Naive thymus-derived CD4-positive, alpha-beta T cell (primary cell): Measurements from ENCODE around the gene NOP14. TPM values are rescaled to one million over a fixed set of nuclear protein-coding genes. Genes with fewer than 3 reads are reported as not detected.

Experiments
- ATAC-seq: fragments of 150-1000 bp; cut with Tn5 transposase; 2 replicates; pipeline ENCODE4 v1.10.0; 2021; ENCODE audit warnings: mild to moderate bottlenecking, moderate library complexity
- CTCF ChIA-PET: fragments of 350-600 bp; sonication (Branson Sonifier 250); formaldehyde crosslinking; loops from one replicate; lab custom pipeline; 2021; ENCODE audit warnings: antibody characterized with exemption; lab: Charles Lee
- POLR2A ChIA-PET: fragments of 350-600 bp; sonication (Branson Sonifier 250); formaldehyde crosslinking; loops from one replicate; lab custom pipeline; 2021; ENCODE audit warnings: antibody characterized with exemption, inconsistent platforms; lab: Charles Lee
- DNase-seq, 9 donors: peaks; one replicate each; pipeline versions ENCODE4 v3.0.0 to v3.0.0-alpha.2; 2020 to 2022; ENCODE audit warnings: mixed read lengths in 1 of 9
- H3K27ac ChIP-seq: one replicate; pipeline ENCODE4 v1.7.0; 2013; ENCODE audit warnings: mild to moderate bottlenecking, low read depth, low read length, moderate library complexity
- H3K27me3 ChIP-seq, 2 donors: one replicate each; pipeline ENCODE4 v1.7.0; 2013; ENCODE audit warnings: low read length in 2 of 2, mild to moderate bottlenecking in 2 of 2, moderate library complexity in 2 of 2; ENCODE audit not compliant: control insufficient read depth in 2 of 2, insufficient read depth in 2 of 2
- H3K36me3 ChIP-seq, 3 experiments: 1 replicate in 2 of 3; 2 replicates in 1 of 3; pipeline ENCODE4 v1.7.0; 2013; ENCODE audit warnings: low read length in 3 of 3, mild to moderate bottlenecking in 3 of 3, moderate library complexity in 1 of 3; ENCODE audit not compliant: insufficient read depth in 3 of 3, control insufficient read depth in 2 of 3
- H3K4me1 ChIP-seq, 2 donors: one replicate each; pipeline ENCODE4 v1.7.0; 2013; ENCODE audit warnings: low read length in 2 of 2, mild to moderate bottlenecking in 2 of 2, moderate library complexity in 1 of 2; ENCODE audit not compliant: control insufficient read depth in 2 of 2, insufficient read depth in 2 of 2
- H3K4me3 ChIP-seq: 2 replicates; pipeline ENCODE4 v1.7.0; 2013; ENCODE audit warnings: mild to moderate bottlenecking, low read length
- H3K9me3 ChIP-seq, 3 experiments: 1 replicate in 2 of 3; 2 replicates in 1 of 3; pipeline ENCODE4 v1.7.0; 2013; ENCODE audit warnings: low read length in 3 of 3; ENCODE audit not compliant: control insufficient read depth in 2 of 3
- H3K27ac Mint-ChIP-seq, 9 donors: one replicate each; pipeline ENCODE4 v1.8.0; 2020 to 2022; ENCODE audit warnings: mixed read lengths in 9 of 9, mild to moderate bottlenecking in 8 of 9, moderate library complexity in 5 of 9, inconsistent platforms in 2 of 9
- H3K27me3 Mint-ChIP-seq, 5 donors: one replicate each; pipeline ENCODE4 v1.8.0; 2021 to 2022; ENCODE audit warnings: mixed read lengths in 5 of 5, mild to moderate bottlenecking in 1 of 5
- H3K36me3 Mint-ChIP-seq, 5 donors: one replicate each; pipeline ENCODE4 v1.8.0; 2020 to 2022; ENCODE audit warnings: mixed read lengths in 5 of 5, mild to moderate bottlenecking in 3 of 5, inconsistent platforms in 1 of 5
- H3K4me1 Mint-ChIP-seq, 7 donors: one replicate each; pipeline ENCODE4 v1.8.0; 2020 to 2022; ENCODE audit warnings: mixed read lengths in 7 of 7, mild to moderate bottlenecking in 3 of 7, inconsistent platforms in 1 of 7
- H3K4me3 Mint-ChIP-seq, 10 donors: one replicate each; pipeline ENCODE4 v1.8.0; 2020 to 2022; ENCODE audit warnings: mild to moderate bottlenecking in 10 of 10, mixed read lengths in 10 of 10, moderate library complexity in 6 of 10, inconsistent platforms in 2 of 10
- H3K9me3 Mint-ChIP-seq, 11 donors: one replicate each; pipeline ENCODE4 v1.8.0; 2020 to 2022; ENCODE audit warnings: mixed read lengths in 11 of 11, mild to moderate bottlenecking in 4 of 11, inconsistent platforms in 1 of 11, moderate library complexity in 1 of 11
- intact Hi-C, 2 donors: fragments of 100-400 bp; cut with micrococcal nuclease; formaldehyde crosslinking; loops; one replicate each; pipeline ENCODE4 v1.15.1; 2023
- polyA plus RNA-seq, 2 donors: library from polyadenylated mRNA; unstranded; fragments of 300-500 nt; fragmentation: Illumina TruSeq; gene quantifications; one replicate each; pipeline ENCODE4 v1.2.3, GENCODE V29; 2021
- total RNA-seq, 6 experiments: library from RNA in 5 of 6; stranded (reverse) in 5 of 6; gene quantifications; 1 replicate in 5 of 6; 2 replicates in 1 of 6; pipeline ENCODE4 v1.2.3 and lab custom pipeline; 2021 to 2026

Gene NOP14
- total and polyA plus RNA-seq, 7 experiments from 2014 or later, result 12.6 to 59.8 (median 33.7) TPM

GRCh38 chr4:2944586-2945526 is 18.4 kb downstream of the NOP14 start:
- DNase-seq, result no peak
- H3K36me3 ChIP-seq, result peaks cover 27 to 98% (median 30%) of the 10 kb centered on the region in 3 experiments
- peaks cover 0 to 16% (median under 1%) of the 10 kb centered on the region in 7 donors for H3K4me1 Mint-ChIP-seq
- H3K9me3 ChIP-seq, result no peaks in the 10 kb centered on the region
- no peak overlapping the region for H3K4me3 Mint-ChIP-seq
- no peaks in the 10 kb centered on the region for H3K27me3 Mint-ChIP-seq
- H3K4me3 ChIP-seq, result no peak overlapping the region
- H3K27me3 ChIP-seq, result no peaks in the 10 kb centered on the region
- ATAC-seq, result no peak
- ChIA-PET POLR2A (interaction anchor here (0.7 to 1.3 kb wide), 5 partner anchors 9 to 529 kb away, joined by 3 to 7 read pairs (median 4); partner anchors contain the start of genes GRK4 and NOP14), CTCF (interaction anchor here (0.6 to 1.0 kb wide), 3 partner anchors 9 to 217 kb away, joined by 3 to 5 read pairs (median 3); no protein-coding TSS in a partner anchor)
- peaks cover 12 to 39% (median 21%) of the 10 kb centered on the region in 5 donors for H3K36me3 Mint-ChIP-seq
- no peak overlapping the region for H3K27ac Mint-ChIP-seq
- peaks cover 0 to 1% (median 0%) of the 10 kb centered on the region in 11 donors for H3K9me3 Mint-ChIP-seq
- intact Hi-C loops, result no loop called here
- no peak overlapping the region for H3K27ac ChIP-seq
- H3K4me1 ChIP-seq, result peaks cover 0 to 19% of the 10 kb centered on the region in 2 donors

DNA sequence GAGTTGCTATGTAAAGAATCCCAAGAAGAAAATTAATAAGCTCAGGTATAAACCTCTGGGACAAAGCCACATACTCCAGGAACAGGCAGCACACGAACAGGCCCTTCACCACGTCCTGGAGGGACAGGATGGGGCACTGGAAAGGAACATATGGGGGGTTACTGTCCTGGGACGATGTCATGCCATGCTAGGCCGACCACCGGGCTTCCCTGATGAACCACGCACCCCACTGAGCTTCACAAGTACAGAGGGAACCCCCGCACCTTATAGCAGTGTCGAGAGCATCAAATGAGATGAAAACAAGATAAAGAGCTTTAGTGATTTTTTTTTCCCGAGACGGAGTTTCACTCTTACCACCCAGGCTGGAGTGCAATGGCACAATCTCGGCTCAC is 19.1 kb downstream of the NOP14 start:
- Histone ChIP-seq H3K9me3 (no peaks in the 10 kb centered on the region), H3K27ac (no peak overlapping the region), H3K4me3 (no peak overlapping the region), H3K36me3 (peaks cover 21 to 98% (median 24%) of the 10 kb centered on the region in 3 experiments), H3K27me3 (no peaks in the 10 kb centered on the region), H3K4me1 (peaks cover 0 to 19% of the 10 kb centered on the region in 2 donors)
- Mint-ChIP-seq H3K9me3 (peaks cover 0 to 1% (median 0%) of the 10 kb centered on the region in 11 donors), H3K4me3 (no peak overlapping the region), H3K36me3 (peaks cover 12 to 38% (median 23%) of the 10 kb centered on the region in 5 donors), H3K27me3 (no peaks in the 10 kb centered on the region), H3K4me1 (peaks cover 0 to 16% (median 2%) of the 10 kb centered on the region in 7 donors), H3K27ac (peak overlapping the region in 2 of 9 donors; percentile 28 to 84)
- intact Hi-C loops, result no loop called here
- DNase-seq, result no peak
- ChIA-PET POLR2A (interaction anchor here (0.9 to 1.1 kb wide), 3 partner anchors 8 to 19 kb away, joined by 3 to 4 read pairs (median 4); partner anchors contain the start of genes GRK4 and NOP14), CTCF (interaction anchor here (0.6 kb wide), 1 partner anchor 218 kb away, joined by 3 read pairs; no protein-coding TSS in a partner anchor)
- ATAC-seq, result no peak

- no peak for ATAC-seq
- no peak overlapping the region for H3K27ac ChIP-seq
These were observed 19.7 kb downstream of the NOP14 start for GRCh38 chr4:2943364-2944090.

DNA sequence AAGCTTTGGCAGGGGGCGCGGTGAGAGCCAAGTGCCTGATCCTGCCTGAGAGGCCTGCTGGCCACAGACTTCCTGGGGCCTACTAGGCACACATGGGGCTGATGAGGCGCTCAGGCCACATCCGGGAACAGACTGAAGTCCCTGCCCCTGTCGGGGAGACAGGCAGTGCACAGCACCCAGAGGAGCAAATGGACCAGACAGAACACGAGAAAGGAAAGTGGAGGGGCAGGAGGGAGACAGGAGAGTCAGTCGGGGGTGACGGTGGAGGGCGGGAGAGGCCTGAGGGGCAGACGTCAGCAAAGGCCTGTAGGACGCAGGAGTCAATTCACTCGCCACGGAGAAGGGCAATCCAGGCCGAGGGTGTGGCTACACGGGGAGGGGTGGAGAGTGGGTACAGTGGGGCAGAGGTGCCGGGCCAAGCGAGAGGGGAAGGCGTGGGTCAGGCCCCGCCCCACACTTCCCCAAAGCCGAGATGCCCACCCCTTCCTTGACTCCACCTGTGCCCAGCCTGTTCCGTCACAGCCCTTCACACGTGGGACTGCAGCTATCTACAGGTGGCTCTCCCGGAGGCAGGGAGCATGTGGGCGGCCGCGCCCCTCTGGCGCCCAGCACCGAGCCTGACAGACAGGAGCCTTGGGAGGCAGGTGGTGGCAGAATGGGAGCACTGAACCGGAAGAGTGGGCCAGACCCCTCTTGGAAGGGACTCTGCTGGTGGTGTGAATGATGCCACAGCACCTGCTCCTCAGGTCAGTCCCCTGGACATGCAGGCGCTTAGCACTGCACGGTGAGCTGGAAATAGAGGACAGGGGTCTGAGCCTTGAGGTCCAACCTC is 20.5 kb downstream of the NOP14 start:
- H3K9me3 ChIP-seq, result no peaks in the 10 kb centered on the region
- no peak overlapping the region for H3K4me3 ChIP-seq
- peaks cover 0 to 1% (median 0%) of the 10 kb centered on the region in 11 donors for H3K9me3 Mint-ChIP-seq
- ChIA-PET CTCF (no interaction called here), POLR2A (interaction anchor here (0.8 to 1.9 kb wide), 3 partner anchors 20 to 1082 kb away, joined by 3 to 6 read pairs (median 3); partner anchors contain the start of genes GRK4 and NOP14)
- ATAC-seq (peak; percentile 48), DNase-seq (no peak)
- H3K36me3 ChIP-seq, result peaks cover 14 to 96% (median 24%) of the 10 kb centered on the region in 3 experiments
- no peaks in the 10 kb centered on the region for H3K27me3 Mint-ChIP-seq
- peaks cover 0 to 21% of the 10 kb centered on the region in 2 donors for H3K4me1 ChIP-seq
- intact Hi-C loops, result no loop called here
- no peak overlapping the region for H3K4me3 Mint-ChIP-seq
- H3K27ac ChIP-seq, result no peak overlapping the region
- H3K27ac Mint-ChIP-seq, result peak overlapping the region in 2 of 9 donors; percentile 12 to 20
- peaks cover 0 to 16% (median 5%) of the 10 kb centered on the region in 7 donors for H3K4me1 Mint-ChIP-seq
- no peaks in the 10 kb centered on the region for H3K27me3 ChIP-seq
- peaks cover 8 to 40% (median 22%) of the 10 kb centered on the region in 5 donors for H3K36me3 Mint-ChIP-seq

More at GRCh38 chr4:2943364-2944090, 19.7 kb downstream of the NOP14 start:
- peaks cover 0 to 16% (median 5%) of the 10 kb centered on the region in 7 donors for H3K4me1 Mint-ChIP-seq
- H3K9me3 ChIP-seq, result no peaks in the 10 kb centered on the region
- ChIA-PET POLR2A (interaction anchor here (0.8 to 1.9 kb wide), 6 partner anchors 8 to 1083 kb away, joined by 3 to 6 read pairs (median 4); partner anchors contain the start of genes GRK4 and NOP14), CTCF (interaction anchor here (0.6 kb wide), 1 partner anchor 219 kb away, joined by 3 read pairs; no protein-coding TSS in a partner anchor)
- peaks cover 0 to 19% of the 10 kb centered on the region in 2 donors for H3K4me1 ChIP-seq
- H3K27me3 ChIP-seq, result no peaks in the 10 kb centered on the region
- H3K36me3 Mint-ChIP-seq, result peaks cover 12 to 42% (median 27%) of the 10 kb centered on the region in 5 donors
- H3K4me3 Mint-ChIP-seq, result no peak overlapping the region
- H3K36me3 ChIP-seq, result peaks cover 19 to 98% (median 21%) of the 10 kb centered on the region in 3 experiments
- H3K4me3 ChIP-seq, result no peak overlapping the region
- H3K9me3 Mint-ChIP-seq, result peaks cover 0 to 1% (median 0%) of the 10 kb centered on the region in 11 donors
- DNase-seq, result peak in 1 of 9 donors; percentile 18
- intact Hi-C loops, result no loop called here
- peak overlapping the region in 3 of 9 donors; percentile 12 to 84 (median 28) for H3K27ac Mint-ChIP-seq
- no peaks in the 10 kb centered on the region for H3K27me3 Mint-ChIP-seq

DNA sequence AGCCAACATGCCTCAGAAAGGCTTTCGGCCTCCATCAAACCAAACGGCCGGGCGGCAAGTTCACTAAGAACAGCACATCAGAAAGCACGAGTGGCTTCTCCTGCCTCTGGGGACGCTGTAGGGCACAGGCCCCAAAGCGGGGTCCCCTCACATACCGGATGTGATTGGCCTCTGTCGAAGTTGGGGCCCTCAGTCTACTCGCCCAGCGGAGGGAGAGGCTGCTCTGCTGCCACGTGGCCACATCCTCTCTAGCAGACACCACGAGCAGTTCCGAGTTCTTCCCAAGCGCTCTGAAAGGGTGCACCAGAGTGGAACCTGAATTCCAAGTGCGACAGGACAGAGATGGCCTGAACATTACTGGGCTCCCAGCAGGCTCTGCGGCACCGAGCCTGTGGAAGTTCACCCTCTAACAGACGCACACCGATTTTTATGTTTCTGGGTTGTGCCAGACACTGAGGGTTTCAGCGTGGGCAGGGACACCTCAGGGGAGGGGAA is 21.1 kb downstream of the NOP14 start:
- peaks cover 0 to 28% of the 10 kb centered on the region in 2 donors for H3K4me1 ChIP-seq
- ChIA-PET POLR2A (interaction anchor here (1.9 kb wide), 1 partner anchor 21 kb away, joined by 6 read pairs; the partner anchor contains the start of genes GRK4 and NOP14), CTCF (no interaction called here)
- H3K9me3 ChIP-seq, result no peaks in the 10 kb centered on the region
- H3K36me3 ChIP-seq, result peaks cover 13 to 96% (median 24%) of the 10 kb centered on the region in 3 experiments
- no peak overlapping the region for H3K4me3 Mint-ChIP-seq
- intact Hi-C loops, result no loop called here
- H3K4me3 ChIP-seq, result no peak overlapping the region
- H3K27ac ChIP-seq, result no peak overlapping the region
- peaks cover 0 to 1% (median 0%) of the 10 kb centered on the region in 11 donors for H3K9me3 Mint-ChIP-seq
- peaks cover 2 to 16% (median 7%) of the 10 kb centered on the region in 7 donors for H3K4me1 Mint-ChIP-seq
- peaks cover 8 to 37% (median 22%) of the 10 kb centered on the region in 5 donors for H3K36me3 Mint-ChIP-seq
- DNase-seq (no peak), ATAC-seq (peak; percentile 10)
- H3K27ac Mint-ChIP-seq, result peak overlapping the region in 1 of 9 donors; percentile 20
- H3K27me3 ChIP-seq, result no peaks in the 10 kb centered on the region
- no peaks in the 10 kb centered on the region for H3K27me3 Mint-ChIP-seq
